Mesenchymal stem cell (in vitro differentiated cells and primary cell): ENCODE measurements around the gene TNK1. TPM values are rescaled to one million over a fixed set of nuclear protein-coding genes. Genes with fewer than 3 reads are reported as not detected.
A peak's percentile ranks its signal among the peaks of the same experiment; 100 is the strongest.
"Not testable (repeated sequence)": the region's sequence is repeated elsewhere in the genome, so short reads cannot be mapped to it uniquely, and the experiment has no call there.

Source experiments
- DNase-seq: peaks from one replicate; pipeline ENCODE4 v3.0.0-alpha.2; 2013
- H2AFZ ChIP-seq: one replicate; pipeline ENCODE4 v1.6.1; 2013; ENCODE audit warnings: low read depth, mild to moderate bottlenecking, control low read depth, inconsistent platforms, low read length, moderate library complexity
- H2AK5ac ChIP-seq: 2 replicates; pipeline ENCODE4 v1.6.1; 2013; ENCODE audit warnings: low read length, moderate library complexity, mild to moderate bottlenecking, inconsistent platforms; ENCODE audit not compliant: severe bottlenecking
- H2BK120ac ChIP-seq: one replicate; pipeline ENCODE4 v1.6.1; 2013; ENCODE audit warnings: low read depth, mild to moderate bottlenecking, inconsistent platforms, low read length, moderate library complexity
- H2BK12ac ChIP-seq, 2 experiments: one replicate each; pipeline ENCODE4 v1.6.1; 2013; ENCODE audit warnings: inconsistent platforms in 2 of 2, low read length in 2 of 2, mild to moderate bottlenecking in 2 of 2, moderate library complexity in 2 of 2, control low read depth in 1 of 2
- H2BK15ac ChIP-seq: one replicate; pipeline ENCODE4 v1.6.1; 2013; ENCODE audit warnings: mild to moderate bottlenecking, low read depth, inconsistent platforms; ENCODE audit not compliant: poor library complexity, severe bottlenecking
- H2BK5ac ChIP-seq: 2 replicates; pipeline ENCODE4 v1.6.1; 2013; ENCODE audit warnings: low read depth, mild to moderate bottlenecking, low read length, control low read depth, inconsistent platforms; ENCODE audit not compliant: poor library complexity, severe bottlenecking
- H3K14ac ChIP-seq, 2 experiments: one replicate each; pipeline ENCODE4 v1.6.1; 2013; ENCODE audit warnings: inconsistent platforms in 2 of 2, low read length in 2 of 2, control low read depth in 1 of 2, mild to moderate bottlenecking in 1 of 2, moderate library complexity in 1 of 2
- H3K18ac ChIP-seq, 2 experiments: one replicate each; pipeline ENCODE4 v1.6.1; 2013; ENCODE audit warnings: inconsistent platforms in 2 of 2, low read length in 2 of 2, control low read depth in 1 of 2, low read depth in 1 of 2, mild to moderate bottlenecking in 1 of 2
- H3K23ac ChIP-seq, 2 experiments: one replicate each; pipeline ENCODE4 v1.6.1; 2013; ENCODE audit warnings: inconsistent platforms in 2 of 2, low read length in 2 of 2, mild to moderate bottlenecking in 2 of 2, moderate library complexity in 2 of 2, control low read depth in 1 of 2
- H3K27ac ChIP-seq: 2 replicates; pipeline ENCODE4 v1.5.1; 2013; ENCODE audit warnings: mild to moderate bottlenecking, moderate library complexity, low read length, control low read depth, inconsistent platforms; ENCODE audit not compliant: poor library complexity, severe bottlenecking
- H3K27me3 ChIP-seq, 2 experiments: 2 replicates each; pipeline versions ENCODE4 v1.6.1 to v1.7.0; 2013; ENCODE audit warnings: low read length in 2 of 2, mild to moderate bottlenecking in 2 of 2, moderate library complexity in 2 of 2, control low read depth in 1 of 2, inconsistent platforms in 1 of 2; ENCODE audit not compliant: control insufficient read depth in 1 of 2, insufficient read depth in 1 of 2
- H3K36me3 ChIP-seq, 2 experiments: 2 replicates each; pipeline versions ENCODE4 v1.6.1 to v1.7.0; 2013; ENCODE audit warnings: low read length in 2 of 2, control low read depth in 1 of 2, inconsistent platforms in 1 of 2, low read depth in 1 of 2, mild to moderate bottlenecking in 1 of 2; ENCODE audit not compliant: insufficient read depth in 2 of 2, control insufficient read depth in 1 of 2
- H3K4ac ChIP-seq, 2 experiments: one replicate each; pipeline ENCODE4 v1.6.1; 2013; ENCODE audit warnings: inconsistent platforms in 2 of 2, low read length in 2 of 2, mild to moderate bottlenecking in 2 of 2, moderate library complexity in 2 of 2, control low read depth in 1 of 2, low read depth in 1 of 2
- H3K4me1 ChIP-seq: 2 replicates; pipeline ENCODE4 v1.6.1; 2013; ENCODE audit warnings: low read depth, low read length, control low read depth; ENCODE audit not compliant: control insufficient read depth, insufficient read depth
- H3K4me2 ChIP-seq: 2 replicates; pipeline ENCODE4 v1.6.1; 2013; ENCODE audit warnings: low read length, mild to moderate bottlenecking, inconsistent platforms; ENCODE audit not compliant: poor library complexity, severe bottlenecking
- H3K4me3 ChIP-seq, 2 experiments: 2 replicates each; pipeline versions ENCODE4 v1.5.1 to v1.7.0; 2013; ENCODE audit warnings: low read length in 2 of 2, mild to moderate bottlenecking in 2 of 2, control low read depth in 1 of 2, low read depth in 1 of 2; ENCODE audit not compliant: insufficient read depth in 1 of 2
- H3K79me1 ChIP-seq: replicated peaks from 2 replicates; pipeline ENCODE4 v1.6.1; 2013; ENCODE audit warnings: mild to moderate bottlenecking, control low read depth, low read length, inconsistent platforms; ENCODE audit not compliant: poor library complexity, severe bottlenecking
- H3K9ac ChIP-seq: 2 replicates; pipeline ENCODE4 v1.7.0; 2013; ENCODE audit warnings: mild to moderate bottlenecking, low read length, moderate library complexity
- H3K9me3 ChIP-seq: 2 replicates; pipeline ENCODE4 v1.7.0; 2013; ENCODE audit warnings: mild to moderate bottlenecking, low read length; ENCODE audit not compliant: control insufficient read depth
- H4K8ac ChIP-seq: one replicate; pipeline ENCODE4 v1.6.1; 2013; ENCODE audit warnings: inconsistent platforms, mild to moderate bottlenecking, low read length, moderate library complexity
- H4K91ac ChIP-seq: one replicate; pipeline ENCODE4 v1.6.1; 2013; ENCODE audit warnings: mild to moderate bottlenecking, low read length, inconsistent platforms
- WGBS: methylation state at CpG from one replicate; pipeline ENCODE4 v1.1.7; 2013; ENCODE audit warnings: mixed read lengths; 5-methylcytosine and 5-hydroxymethylcytosine counted together
- polyA plus RNA-seq, 2 experiments: library from polyadenylated mRNA; stranded (reverse); fragments of 200-250 nt; gene quantifications; one replicate each; pipeline ENCODE4 v1.2.3, GENCODE V29; 2013

The TNK1 gene
- polyA plus RNA-seq (2013, experiment 1 of 2), result 0.04 TPM
- not detected for polyA plus RNA-seq (2013, experiment 2 of 2)

DNA sequence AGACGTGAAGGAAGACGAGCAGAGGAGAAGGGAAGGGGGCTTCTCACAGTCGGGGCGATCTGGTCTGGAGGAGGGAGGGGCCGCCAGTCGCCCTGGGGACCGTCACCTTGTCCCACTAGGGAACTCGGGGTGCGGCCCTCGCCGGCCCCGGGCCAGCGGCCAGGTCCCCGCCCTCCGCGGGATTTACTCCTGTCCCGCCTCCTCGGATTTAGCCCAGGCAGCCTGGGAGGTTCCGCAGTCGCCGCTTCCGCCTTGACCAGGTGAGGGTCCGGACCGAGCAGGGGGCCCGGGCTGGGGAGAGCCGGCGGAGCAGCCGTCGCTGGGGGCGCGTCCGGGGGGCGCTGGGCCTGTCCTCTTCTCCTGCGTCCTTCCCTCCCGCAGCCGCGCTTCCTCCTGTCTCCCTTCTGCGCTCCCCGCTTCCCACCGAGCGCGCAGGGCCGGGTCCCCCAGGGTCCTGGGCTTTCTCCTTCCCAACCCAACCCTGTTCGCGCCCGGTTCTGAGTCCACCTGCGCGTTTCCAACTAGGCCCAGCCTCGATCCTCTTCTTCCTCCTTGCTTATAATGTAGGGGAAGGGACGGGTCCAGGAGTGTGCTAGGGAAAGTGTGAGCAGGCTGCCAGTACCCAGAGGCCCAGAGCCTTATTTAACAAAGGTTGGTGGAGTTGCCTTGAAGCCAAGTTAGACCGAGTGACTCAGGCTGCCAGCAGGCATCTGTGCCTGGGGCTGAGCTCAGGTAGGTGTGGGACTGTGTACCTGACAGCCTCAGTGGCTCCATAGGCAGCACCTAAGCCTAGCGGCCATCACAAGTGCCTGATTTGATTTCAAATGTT, at the start of gene TNK1:
Gene TNK1, plus strand, starts transcription at position 235 of the 829 bp plus-strand sequence. CDS start 1,838 bp downstream, outside the sequence.
- H3K36me3 ChIP-seq, result peaks cover 0 to 2% of the 10 kb centered on the region in 2 experiments
- peaks cover 19% of the 10 kb centered on the region for H3K4me1 ChIP-seq
- no peak within 1 kb of the TSS for H2AK5ac ChIP-seq
- no peak within 1 kb of the TSS for H2BK5ac ChIP-seq
- H3K4me3 ChIP-seq, result peak within 1 kb of the TSS in 1 of 2 experiments; percentile 59
- no peak within 1 kb of the TSS for H3K14ac ChIP-seq
- H3K27ac ChIP-seq, result no peak within 1 kb of the TSS
- H3K27me3 ChIP-seq, result peaks cover 42 to 52% of the 10 kb centered on the region in 2 experiments
- no peak within 1 kb of the TSS for H3K18ac ChIP-seq
- no peaks in the 10 kb centered on the region for H3K79me1 ChIP-seq
- H2BK15ac ChIP-seq, result no peak within 1 kb of the TSS
- no peak within 1 kb of the TSS for H4K91ac ChIP-seq
- H2AFZ ChIP-seq, result no peak within 1 kb of the TSS
- no peak within 1 kb of the TSS for H4K8ac ChIP-seq
- H3K9me3 ChIP-seq, result peaks cover 12% of the 10 kb centered on the region
- no peak within 1 kb of the TSS for H2BK12ac ChIP-seq
- H2BK120ac ChIP-seq, result no peak within 1 kb of the TSS
- peak within 1 kb of the TSS; percentile 30 for H3K4me2 ChIP-seq
- H3K23ac ChIP-seq, result peak within 1 kb of the TSS in 1 of 2 experiments; percentile 34
- no peak within 1 kb of the TSS for H3K4ac ChIP-seq
- 7% methylated on average over 46 of the region's 52 CpGs for WGBS
- H3K9ac ChIP-seq, result peak within 1 kb of the TSS; percentile 20
- DNase-seq, result no peak

DNA sequence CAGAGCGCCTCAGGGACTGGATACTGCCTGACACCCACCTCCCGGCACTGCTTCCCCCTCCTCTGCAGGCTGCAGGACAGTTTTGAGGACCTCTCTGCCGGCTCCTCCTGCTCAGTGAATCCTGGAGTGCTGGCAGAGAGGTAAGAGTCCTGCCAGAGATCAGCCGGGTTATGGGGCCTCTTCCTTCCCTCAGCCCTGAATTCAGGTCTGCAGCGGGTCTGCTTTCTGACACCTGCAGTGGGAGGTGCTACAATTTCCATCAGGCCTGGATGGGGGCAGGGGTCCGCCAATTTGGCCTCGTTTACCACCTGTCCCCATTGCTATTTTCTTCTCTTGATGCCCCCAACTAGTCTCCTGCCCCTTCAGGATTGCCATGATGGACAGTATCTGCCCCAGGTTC, 48.8 kb upstream of the TNK1 start:
- peaks cover 9 to 27% of the 10 kb centered on the region in 2 experiments for H3K27me3 ChIP-seq
- H3K23ac ChIP-seq, result no peak overlapping the region
- no peak overlapping the region for H2AFZ ChIP-seq
- H3K18ac ChIP-seq, result no peak overlapping the region
- H3K9me3 ChIP-seq, result no peaks in the 10 kb centered on the region
- no peak overlapping the region for H2AK5ac ChIP-seq
- no peak overlapping the region for H2BK12ac ChIP-seq
- H4K8ac ChIP-seq, result no peak overlapping the region
- H3K36me3 ChIP-seq, result peaks cover 0 to 1% of the 10 kb centered on the region in 2 experiments
- WGBS, result 70% methylated on average over 7 of the region's 7 CpGs
- H2BK5ac ChIP-seq, result no peak overlapping the region
- H3K79me1 ChIP-seq, result peaks cover 10% of the 10 kb centered on the region
- H3K14ac ChIP-seq, result no peak overlapping the region
- H3K4me3 ChIP-seq, result no peak overlapping the region
- no peak overlapping the region for H2BK120ac ChIP-seq
- H3K4me1 ChIP-seq, result peaks cover 17% of the 10 kb centered on the region
- H2BK15ac ChIP-seq, result no peak overlapping the region
- H3K9ac ChIP-seq, result no peak overlapping the region
- no peak overlapping the region for H3K4ac ChIP-seq
- no peak overlapping the region for H3K27ac ChIP-seq
- H3K4me2 ChIP-seq, result no peak overlapping the region
- no peak overlapping the region for H4K91ac ChIP-seq
- DNase-seq, result no peak

DNA sequence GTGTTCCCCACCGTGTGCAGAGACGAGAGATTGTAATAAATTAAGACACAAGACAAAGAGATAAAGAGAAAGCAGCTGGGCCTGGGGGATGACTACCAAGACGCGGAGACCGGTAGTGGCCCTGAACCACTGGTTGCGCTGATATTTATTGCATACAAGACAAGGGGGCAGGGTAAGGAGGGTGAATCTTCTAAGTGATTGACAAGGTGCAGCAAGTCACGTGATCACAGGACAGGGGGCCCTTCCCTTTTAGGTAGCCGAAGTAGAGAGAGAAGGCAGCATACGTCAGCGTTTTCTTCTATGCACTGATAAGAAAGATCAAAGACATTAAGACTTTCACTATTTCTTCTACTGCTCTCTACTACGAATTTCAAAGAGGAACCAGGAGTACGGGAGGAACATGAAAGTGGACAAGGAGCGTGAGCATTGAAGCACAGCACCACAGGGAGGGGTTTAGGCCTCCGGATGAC, 48.3 kb upstream of the TNK1 start:
- not testable (repeated sequence) for H3K9me3 ChIP-seq, H2BK15ac ChIP-seq, H2AFZ ChIP-seq, H3K4me3 ChIP-seq, DNase-seq, H3K79me1 ChIP-seq, H3K14ac ChIP-seq, H2BK12ac ChIP-seq, H3K18ac ChIP-seq, H3K36me3 ChIP-seq, H3K27ac ChIP-seq, H2BK5ac ChIP-seq, H4K8ac ChIP-seq, H3K4ac ChIP-seq, H2BK120ac ChIP-seq, H3K4me2 ChIP-seq, H3K9ac ChIP-seq, H2AK5ac ChIP-seq, H3K23ac ChIP-seq, H4K91ac ChIP-seq
- WGBS, result 74% methylated on average over 14 of the region's 14 CpGs
- Histone ChIP-seq H3K27me3 (peaks cover 9 to 31% of the 10 kb centered on the region in 2 experiments), H3K4me1 (peaks cover 11% of the 10 kb centered on the region)

DNA sequence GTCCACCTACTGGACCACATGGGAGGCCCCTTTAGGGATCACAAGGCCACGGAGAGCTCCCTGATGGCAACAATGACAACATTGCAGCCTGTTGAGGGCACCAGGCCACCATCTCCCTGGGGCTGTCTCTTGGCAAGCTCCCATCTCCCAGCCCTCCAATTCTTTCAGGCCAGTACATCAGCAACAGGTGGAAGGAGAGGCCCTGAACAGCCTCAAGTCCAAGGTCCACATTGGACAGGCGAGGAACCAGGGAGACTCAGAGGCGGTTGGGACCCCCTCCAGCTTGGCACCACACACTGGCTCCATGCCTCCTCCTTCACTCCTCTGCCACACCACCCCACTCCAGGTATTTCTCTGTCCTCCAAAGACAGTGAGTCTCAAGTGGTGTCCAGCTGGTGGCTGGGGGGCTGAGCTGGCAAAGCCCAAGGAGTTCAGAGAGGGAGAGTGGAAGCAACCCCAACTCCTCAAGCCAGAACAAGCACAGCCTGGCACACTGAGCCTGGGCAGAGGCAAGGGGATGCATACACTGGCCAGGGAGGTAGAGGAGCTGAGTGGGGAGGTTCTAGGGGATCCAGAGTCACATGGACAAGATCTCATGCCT, 45.9 kb upstream of the TNK1 start:
- Histone ChIP-seq H2BK15ac (no peak overlapping the region), H2BK5ac (no peak overlapping the region), H3K4me2 (no peak overlapping the region), H2AK5ac (no peak overlapping the region), H3K9ac (no peak overlapping the region), H4K91ac (no peak overlapping the region), H3K27ac (no peak overlapping the region), H3K79me1 (no peaks in the 10 kb centered on the region), H3K23ac (no peak overlapping the region), H3K9me3 (no peaks in the 10 kb centered on the region), H3K18ac (no peak overlapping the region), H3K4me3 (no peak overlapping the region), H3K14ac (no peak overlapping the region), H2BK120ac (no peak overlapping the region), H3K27me3 (peaks cover 9 to 35% of the 10 kb centered on the region in 2 experiments), H3K4ac (no peak overlapping the region), H2AFZ (no peak overlapping the region), H3K4me1 (peaks cover 8% of the 10 kb centered on the region), H2BK12ac (no peak overlapping the region), H3K36me3 (no peaks in the 10 kb centered on the region), H4K8ac (no peak overlapping the region)
- WGBS, result 98% methylated on average over 3 of the region's 3 CpGs
- DNase-seq, result no peak
